NCI-H1436 treated with DMSO at 0.1 percent for 48 hours (cell line): ENCODE results near the gene OLFML2B.
"Not testable (repeated sequence)": the region's sequence is repeated elsewhere in the genome, so short reads cannot be mapped to it uniquely, and the experiment has no call there.

Experiments
- DNase-seq: peaks from one replicate; lab custom pipeline; 2025; lab: John Stamatoyannopoulos, UW

The OLFML2B gene

DNA sequence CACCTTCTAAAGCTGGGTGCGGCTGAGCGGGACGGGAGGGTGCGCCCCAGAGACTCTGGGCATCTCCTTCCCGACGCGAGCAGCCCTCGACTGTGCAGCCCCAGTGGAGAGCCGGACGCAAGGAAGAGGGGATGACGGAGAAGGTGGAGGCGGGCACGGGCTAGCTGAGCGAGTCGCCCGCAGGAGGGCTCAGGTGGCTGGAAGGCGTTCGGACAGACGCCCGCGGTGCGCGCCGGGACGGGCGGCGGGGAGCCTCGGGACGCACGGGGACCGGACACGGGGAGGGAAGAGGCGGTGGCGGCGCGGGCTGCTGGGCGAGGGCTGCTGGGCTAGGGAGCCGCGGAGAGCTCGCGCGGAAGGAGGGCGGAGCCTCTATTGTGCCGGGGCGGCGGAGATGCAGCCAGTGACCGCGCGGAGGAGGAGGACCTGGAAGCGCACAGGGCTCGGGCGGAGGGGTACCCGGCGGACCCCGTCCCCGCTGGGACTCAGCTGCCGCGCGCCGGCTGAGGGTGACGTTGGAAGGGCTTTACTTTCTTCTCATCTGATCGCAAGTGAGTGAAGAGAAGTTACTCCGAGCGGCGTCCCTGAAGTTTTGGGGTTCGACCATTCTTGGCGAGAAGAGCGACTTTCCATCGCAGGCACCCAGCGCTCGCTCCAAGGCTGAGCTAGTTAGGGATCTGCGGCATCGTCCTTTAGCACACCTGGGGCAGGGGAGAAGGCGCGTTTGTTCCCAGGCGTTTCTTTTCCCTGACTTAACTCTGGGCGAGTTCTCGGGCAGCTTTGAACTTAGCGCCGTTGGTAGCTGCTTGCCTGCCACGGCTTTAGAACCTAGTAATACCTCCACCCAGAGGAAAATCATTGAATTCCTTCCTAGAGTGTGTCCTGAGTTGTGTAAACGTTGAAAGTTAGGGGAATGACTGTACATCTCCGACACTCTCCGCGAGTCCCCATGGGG, at the start of gene OLFML2B:
OLFML2B (minus strand) TSS at position 323 of the 955 bp plus-strand sequence. CDS start 439 bp downstream, outside the sequence.
- DNase-seq: no peak

DNA sequence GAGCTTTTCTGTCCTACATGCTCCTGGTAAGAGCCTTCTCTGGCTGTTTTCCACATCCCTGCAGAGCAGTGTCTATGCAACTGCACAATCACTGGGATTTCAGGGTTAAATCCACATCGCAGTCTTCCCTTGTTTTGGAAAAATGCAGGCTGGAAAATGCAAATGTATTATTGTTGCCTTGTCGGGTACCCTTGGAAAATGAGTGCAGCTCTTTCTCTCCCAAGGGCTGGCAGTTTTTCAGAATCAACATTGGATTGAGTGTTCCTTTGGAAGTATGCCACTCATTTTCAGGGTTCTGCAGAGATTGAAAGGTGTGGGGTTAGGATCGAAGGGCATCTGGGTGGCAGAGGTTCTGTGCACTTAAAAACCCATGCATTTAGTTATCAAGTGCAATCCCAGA, 49.1 kb upstream of the OLFML2B start:
- DNase-seq: no peak

DNA sequence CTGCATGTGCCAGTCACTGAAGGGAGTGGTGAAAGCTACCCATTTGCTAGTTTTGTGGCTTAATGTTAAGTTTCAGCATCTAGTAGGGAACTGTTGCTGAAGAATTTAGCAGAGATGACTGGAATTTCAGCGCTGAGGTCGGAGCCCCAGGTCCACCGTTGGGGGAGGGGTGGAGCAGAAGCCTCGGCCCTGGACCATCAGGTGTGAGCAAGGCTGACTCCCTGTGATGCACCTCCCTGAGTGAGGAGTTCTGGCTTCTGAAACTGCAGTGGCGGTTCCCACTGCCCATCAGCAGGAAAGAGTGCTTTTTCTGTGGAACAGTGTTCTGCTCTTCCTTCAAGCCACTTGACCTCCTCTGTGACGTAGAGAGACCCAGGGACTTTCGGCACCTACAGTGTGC, 47.2 kb upstream of the OLFML2B start:
- DNase-seq: no peak

DNA sequence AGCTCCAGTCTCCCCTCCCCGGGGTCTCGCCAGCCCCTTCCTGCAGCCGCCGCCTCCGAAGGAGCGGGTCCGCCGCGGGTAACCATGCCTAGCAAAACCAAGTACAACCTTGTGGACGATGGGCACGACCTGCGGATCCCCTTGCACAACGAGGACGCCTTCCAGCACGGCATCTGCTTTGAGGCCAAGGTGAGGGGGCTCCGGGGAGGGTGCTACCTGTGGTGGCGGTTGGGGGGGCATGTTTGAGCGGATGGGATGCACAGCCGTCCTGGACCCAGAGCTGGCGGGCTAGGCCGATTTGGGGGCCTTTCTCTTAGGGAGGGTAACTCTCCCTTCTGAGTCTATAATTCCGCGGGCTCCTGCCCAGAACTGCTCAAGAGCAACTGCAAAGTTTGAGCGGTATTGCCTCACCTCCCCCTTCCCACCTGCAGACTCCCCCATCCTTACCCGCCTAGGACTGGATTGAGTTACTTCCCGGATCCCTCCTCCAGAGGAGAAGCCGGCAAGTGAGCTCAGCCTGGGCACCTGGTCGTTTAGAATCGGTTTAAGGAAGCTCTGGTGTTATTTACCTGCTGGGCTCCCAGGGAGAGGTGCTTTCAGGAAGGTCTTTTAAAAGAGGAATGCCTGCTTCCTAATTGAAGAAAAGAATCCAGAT, 46.6 kb upstream of the OLFML2B start:
- no peak for DNase-seq

DNA sequence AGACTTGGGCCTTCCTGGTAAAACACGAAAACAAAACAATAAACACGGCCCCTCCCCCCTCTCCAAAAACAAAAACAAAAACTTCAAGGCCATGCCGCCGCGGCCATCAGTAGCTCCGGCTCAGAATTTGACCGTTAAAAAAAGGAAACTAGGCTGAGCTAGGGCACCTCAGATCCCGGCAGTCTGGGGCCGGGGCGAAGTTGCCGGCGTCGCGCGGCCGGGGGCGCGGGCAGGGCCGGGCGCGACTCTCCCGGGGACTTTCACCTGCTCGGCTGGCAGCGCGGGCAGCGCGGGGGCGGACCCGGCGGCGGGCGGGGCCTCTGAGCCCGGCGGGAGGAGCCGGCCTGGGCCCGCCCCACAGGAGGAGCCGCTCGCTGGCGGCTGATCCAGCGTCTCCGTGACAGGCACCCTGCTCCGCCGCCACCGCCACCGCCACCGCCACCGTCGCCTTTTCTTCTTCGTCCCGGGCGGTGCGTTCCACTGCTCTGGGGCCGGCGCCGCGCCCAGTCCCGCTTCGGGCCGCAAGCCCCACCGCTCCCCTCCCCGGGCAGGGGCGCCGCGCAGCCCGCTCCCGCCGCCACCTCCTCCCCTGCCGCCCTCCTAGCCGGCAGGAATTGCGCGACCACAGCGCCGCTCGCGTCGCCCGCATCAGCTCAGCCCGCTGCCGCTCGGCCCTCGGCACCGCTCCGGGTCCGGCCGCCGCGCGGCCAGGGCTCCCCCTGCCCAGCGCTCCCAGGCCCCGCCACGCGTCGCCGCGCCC, 45.8 kb upstream of the OLFML2B start, which contains the start of gene NOS1AP:
NOS1AP (plus strand) TSS at position 358 of the 760 bp plus-strand sequence. CDS start 487 bp downstream, outside the sequence.
- no peak for DNase-seq

DNA sequence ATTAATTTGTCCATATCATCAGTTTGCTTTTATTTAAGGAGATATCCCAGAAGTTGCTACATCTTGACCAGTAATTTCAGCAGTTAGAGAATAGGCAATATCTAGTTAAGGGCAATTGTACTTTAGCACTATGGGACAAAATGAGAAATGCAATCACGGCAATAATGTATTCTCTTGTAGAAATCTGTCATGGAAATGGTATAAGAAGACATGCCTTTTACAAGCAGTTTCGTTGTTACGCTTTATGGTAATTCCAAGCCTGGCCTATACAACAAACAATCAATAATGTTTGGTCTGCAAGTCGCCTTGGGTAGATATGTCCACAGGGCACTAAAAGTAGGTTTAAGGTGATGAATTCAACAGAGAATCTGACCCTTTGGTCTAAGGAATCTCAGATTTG, 44.6 kb upstream of the OLFML2B start:
- no peak for DNase-seq

DNA sequence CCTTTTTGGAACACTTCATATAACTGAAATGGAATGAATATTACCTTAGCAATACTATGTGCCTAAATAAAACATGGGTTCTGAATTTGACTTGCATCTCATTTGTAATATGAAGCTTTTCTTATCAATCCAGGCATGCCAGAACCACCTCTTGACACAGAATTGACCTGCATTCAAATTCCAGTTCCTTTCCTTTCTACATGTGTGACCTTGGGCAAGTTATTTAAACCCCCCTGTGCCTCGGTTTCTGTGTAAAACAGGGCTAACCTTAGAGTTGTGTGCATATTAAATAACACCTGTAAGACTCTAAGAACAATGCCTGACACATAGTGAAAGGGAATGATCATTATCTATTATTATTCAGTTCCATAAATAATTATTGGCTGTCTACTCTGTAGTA, 43.8 kb upstream of the OLFML2B start:
- DNase-seq: no peak

DNA sequence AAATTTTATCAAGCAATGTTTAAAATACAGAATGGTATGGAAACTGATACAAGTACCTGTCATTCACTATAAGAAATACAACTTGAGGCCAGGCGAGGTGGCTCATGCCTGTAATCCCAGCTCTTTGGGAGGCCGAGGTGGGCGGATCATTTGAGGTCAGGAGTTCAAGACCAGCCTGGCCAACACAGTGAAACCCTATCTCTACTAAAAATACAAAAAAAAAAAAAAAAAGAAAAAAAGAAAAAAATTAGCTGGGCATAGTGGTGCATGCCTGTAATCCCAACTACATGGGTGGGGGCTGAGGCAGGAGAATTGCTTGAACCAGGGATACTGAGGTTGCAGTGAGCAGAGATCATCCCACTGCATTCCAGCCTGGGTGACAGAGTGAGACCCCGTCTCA, 43.2 kb upstream of the OLFML2B start:
- DNase-seq: not testable (repeated sequence)

DNA sequence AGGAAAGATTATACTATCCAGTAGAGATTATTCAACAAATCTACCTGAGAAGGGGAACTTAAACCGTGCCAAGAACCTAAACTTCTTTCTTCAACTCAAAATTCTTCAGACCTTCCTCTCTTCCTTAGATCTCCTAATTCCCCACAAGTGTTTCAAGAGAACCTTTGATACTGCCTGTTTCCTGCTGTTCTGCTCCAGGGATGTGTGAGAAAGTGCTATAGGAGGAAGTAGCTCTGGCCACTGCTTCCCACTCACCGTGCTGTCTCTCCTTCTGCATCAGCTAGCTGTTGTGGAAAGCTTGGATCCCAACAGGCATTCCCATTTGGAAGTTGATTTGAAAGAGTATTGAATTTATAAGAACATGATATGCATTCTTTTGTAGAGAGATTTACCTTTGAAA, 41.3 kb upstream of the OLFML2B start:
- no peak for DNase-seq

DNA sequence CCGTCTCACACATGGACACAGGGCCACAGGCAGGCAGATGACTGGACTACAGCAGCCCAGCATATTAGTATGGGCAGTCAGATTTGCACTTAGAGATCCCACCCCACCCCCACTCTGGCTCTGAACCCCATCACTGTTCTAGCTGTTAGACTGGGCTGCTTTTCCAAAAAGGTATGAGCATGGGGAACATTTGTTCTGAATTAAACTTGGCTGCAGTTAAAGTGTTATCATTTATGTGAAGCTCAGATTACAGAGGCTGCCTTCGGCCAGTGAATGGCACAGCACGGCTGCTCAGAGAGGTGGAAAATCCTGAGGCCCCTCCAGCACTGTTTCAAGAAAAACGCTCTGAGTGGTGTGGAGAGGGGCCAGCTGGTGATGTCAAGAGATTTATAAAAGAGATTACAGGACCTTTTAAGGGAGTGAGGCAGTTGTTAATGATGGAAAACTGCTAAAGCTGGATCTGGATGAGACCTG, 38.9 kb upstream of the OLFML2B start:
- no peak for DNase-seq

DNA sequence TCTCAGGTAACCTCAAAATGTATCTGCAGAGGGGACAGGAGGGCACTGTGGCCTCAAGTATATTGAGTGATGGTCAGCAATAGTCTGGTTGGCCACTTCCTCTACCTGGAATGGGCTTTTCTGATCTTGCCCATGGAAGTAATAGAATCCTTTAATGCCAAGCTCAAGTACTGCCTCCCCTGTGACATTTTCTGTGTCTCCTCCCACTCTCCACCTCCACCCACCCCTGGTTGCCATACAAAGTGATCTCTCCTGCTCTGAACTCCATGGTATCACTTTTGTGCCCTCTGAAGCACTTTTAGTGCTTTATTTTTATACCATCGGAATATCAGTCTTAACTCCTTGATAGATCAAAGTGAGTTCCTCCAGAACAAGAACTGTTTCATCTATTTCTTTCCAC, 36.6 kb upstream of the OLFML2B start:
- no peak for DNase-seq

DNA sequence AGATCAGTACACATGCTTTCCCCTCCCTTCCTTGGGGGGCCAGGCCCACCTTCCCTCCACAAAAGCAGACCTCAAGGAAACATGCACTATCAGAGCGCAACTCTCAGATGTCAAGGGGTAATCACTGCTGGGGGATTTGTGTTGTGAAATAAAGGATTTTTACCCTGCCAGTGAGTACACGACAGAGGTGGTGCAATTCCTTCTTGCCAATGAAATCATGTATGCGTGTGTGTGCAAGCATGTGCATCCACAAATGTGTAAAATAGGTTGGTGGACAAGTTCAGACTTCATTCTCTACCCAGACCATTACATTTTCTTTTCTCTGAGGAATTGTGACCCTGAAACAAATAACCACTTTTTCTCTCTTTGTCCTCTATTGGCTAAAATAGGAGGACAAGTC, 36.1 kb upstream of the OLFML2B start:
- no peak for DNase-seq

DNA sequence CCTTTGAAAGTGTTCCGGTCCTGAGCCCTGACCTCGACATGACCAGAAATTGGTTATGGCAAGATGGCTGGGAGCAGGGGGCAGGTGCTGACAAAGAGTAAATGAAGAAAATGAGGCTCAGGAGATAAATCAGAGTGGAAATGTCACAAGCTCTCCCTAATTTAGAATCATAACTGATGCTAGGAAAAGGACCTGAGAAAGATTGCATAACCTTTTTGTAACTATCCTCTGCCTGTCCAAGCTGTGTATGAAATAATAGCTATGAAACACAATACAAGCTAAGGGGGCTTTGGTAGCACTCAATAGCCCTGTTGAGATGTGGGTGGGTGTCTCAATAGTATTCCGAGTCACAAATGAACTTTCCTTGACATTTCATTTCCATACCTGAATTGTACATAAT, 32.9 kb upstream of the OLFML2B start:
- no peak for DNase-seq

DNA sequence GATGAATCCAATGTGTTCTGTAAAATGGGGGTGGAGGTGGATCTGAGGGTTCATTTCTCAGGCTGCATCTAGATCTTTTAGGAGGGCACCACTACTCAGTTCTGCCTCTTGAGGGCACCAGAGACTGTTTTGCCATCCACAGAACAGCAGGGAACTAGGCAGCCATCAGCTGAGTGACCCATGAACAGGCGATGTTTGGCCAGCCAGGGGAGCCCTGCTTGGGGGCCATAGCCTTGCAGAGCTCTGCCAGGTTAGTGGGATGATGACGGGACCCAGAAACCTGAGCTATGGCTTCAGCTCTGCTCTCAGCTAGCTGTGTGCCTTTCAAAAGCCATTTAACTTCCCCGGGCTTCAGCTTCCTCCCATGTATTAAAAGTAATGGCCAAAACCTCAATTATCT, 32.4 kb upstream of the OLFML2B start:
- DNase-seq: peak; percentile 23

DNA sequence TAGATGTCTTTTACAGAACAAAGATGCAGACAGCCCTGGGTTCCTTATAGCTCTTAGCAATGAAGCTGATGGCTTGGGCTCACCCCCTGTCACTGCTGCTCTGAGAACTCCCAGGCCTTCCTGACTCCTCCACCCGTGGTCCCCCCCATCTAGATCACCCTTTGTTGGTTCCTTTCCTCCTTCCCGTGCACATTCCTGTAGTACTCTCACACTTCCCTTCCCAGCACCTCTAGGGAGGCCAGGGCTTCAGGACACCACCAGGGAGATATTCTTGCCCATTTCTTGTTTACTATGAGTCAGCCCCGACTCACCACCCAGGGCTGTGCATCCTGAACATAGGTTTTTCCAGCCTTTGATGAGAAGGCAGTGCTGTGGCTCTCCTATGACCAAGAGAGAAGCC, 31.4 kb upstream of the OLFML2B start:
- no peak for DNase-seq

DNA sequence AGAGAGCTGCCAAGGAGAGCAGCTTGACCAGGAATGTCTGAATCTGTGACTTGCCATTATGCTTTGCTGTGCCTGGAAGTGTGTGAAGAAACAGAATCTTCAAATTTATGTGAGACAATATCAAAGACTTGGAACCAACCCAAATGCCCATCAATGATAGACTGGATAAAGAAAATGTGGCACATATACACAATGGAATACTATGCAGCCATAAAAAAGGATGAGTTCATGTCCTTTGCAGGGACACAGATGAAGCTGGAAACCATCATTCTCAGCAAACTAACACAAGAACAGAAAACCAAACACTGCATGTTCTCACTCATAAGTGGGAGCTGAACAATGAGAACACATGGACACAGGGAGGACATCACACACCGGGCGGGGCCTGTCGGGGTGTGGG, 30.3 kb upstream of the OLFML2B start:
- DNase-seq: not testable (repeated sequence)

DNA sequence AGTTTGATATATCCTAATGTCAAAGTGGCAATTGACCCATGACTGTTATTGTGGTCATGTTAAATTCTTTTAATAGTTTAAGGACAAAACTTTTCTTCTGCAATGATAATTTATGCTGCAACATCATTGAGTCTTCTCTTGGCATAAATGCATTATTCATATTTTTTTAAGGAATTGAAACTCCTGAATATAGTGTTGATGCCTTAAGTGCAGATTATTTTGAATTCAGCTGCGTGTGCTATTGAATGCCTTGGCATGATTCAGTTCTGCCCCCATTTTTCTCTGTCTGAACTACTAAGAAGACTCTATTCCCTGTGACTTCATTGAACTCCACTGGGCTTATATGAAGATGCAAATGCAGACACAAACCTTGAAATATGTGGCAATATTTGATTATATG, 23.3 kb upstream of the OLFML2B start:
- DNase-seq: no peak

DNA sequence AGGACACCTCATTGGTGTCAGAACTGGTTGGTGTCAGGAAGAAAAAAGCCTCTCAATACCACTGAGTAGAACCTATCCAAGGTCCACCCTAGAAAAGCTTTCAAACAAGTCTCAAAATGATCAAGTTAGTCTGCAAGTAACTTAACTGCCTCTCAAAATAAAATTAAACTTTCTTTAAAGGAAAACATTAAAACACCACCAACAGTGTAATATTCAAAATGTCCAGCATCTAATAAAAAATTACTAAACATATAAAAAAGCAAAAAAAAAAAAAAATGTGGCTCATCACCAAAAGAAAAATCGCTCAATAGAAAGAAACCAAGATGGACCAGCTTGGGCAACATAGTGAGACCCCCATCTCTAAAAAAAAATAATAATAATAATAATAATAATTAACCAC, 18.7 kb upstream of the OLFML2B start:
- DNase-seq: no peak

DNA sequence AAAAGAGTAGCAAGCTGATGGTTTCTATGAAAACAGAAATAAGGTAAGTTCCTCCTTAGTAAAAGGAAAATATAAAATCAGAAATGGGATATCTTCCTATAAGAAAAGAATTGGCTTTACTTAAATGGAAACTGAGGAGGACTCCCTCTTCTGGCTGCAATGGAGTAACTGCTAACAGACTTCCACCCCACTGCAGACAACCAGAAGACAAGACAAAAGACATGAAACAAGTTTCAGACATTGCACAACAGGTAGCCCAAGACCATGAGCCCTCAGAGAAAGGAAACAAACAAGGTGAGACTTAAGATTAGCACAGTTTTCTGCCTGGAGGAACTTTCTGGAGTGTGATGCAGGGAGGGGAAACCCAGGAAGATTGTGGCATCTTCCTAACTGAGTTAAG, 17.0 kb upstream of the OLFML2B start:
- no peak for DNase-seq

DNA sequence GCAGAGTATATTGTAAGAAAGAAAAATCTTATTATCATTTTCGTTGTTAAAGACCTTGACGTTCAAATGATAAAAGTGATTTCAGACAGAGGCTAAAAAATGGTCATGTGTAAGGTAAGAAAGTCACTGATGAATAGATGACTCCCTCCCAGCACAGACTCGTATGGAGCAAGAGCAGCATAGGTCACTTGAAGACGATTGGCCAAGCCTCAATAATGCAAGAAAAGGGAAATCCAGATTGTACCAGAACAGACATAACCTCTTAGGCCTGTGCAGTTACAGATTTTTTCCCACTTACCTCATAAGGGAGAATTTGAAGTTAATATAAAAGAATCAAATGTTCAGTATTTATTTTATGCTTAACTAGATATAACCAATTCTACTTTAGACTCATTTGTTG, 16.3 kb upstream of the OLFML2B start:
- DNase-seq: no peak

DNA sequence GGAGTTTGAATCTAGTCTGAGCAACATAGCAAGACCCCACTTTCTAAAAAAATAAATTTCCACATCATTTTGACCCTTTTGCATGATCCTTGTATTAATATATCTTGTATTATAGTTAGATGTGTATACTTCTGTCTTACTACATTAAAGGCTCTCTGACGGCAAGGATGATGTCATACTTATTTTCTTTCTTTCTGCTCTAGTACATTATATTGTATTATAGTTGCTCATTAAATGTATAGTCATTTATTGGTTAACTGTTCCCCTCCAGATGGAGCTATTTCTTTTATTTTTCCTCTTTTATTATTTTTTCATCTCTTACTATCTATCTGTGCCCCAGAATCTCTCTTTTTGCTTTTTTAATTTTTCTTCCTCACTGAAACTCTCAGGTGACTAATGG, 15.0 kb upstream of the OLFML2B start:
- DNase-seq: no peak

DNA sequence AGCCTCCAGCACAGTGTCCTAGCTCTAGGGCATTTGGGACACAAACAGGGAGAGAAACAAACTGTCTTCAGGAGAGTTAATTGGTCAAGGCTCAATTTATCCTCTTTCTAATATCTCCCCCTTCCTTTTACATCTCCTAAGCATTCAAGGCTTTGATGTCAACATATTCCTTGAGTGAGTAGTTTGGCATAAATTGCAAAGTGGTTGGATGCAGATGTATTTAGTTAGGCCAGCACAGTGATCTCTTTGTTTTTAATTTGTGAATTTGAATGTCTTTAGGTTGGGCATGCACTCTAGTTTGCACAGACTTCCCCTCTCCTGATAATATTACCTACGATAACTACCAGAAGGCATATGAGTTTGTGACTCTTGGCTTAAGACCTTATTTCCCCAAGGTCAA, 12.5 kb upstream of the OLFML2B start:
- DNase-seq: no peak
